A549 (cell line): Measurements from ENCODE around the gene DCHS2. TPM values are rescaled to one million over a fixed set of nuclear protein-coding genes. Genes with fewer than 3 reads are reported as not detected.

Experiments used
- ATAC-seq, 2 experiments: fragments of 200-7000 bp in 1 of 2; fragments of >200 bp in 1 of 2; cut with Nextera tagmentation in 1 of 2; cut with Tn5 transposase in 1 of 2; 3 replicates each; pipeline versions ENCODE4 v1.8.0 to v1.9.1; 2018 to 2020; ENCODE audit warnings: mild to moderate bottlenecking in 1 of 2, moderate library complexity in 1 of 2
- CTCF ChIA-PET: fragments of 300-600 bp; sonication (Branson Sonifier 250); formaldehyde crosslinking; extraction: SDS; loops from one replicate; lab custom pipeline; 2021; ENCODE audit warnings: antibody characterized with exemption, inconsistent platforms; lab: Yijun Ruan, JAX
- POLR2A ChIA-PET: fragments of 350-600 bp; formaldehyde crosslinking; extraction: SDS; loops from one replicate; lab custom pipeline; 2021; ENCODE audit warnings: antibody characterized with exemption, inconsistent platforms; lab: Yijun Ruan, JAX
- DNase-seq, 2 experiments: peaks; one replicate each; pipeline versions ENCODE4 v3.0.0 to v3.0.0-alpha.2; 2011 to 2016; ENCODE audit warnings: low read depth in 1 of 2, low spot score in 1 of 2
- FAIRE-seq: peaks from 2 replicates; lab custom pipeline; 2011; peaks lifted over from hg19 to GRCh38; lab: Jason Lieb, UNC
- H3K27ac ChIP-seq, 2 experiments: fragments of >200 bp; sonication (Bioruptor Twin); formaldehyde crosslinking; 3 replicates each; pipeline ENCODE4 v1.5.1; 2016 to 2017
- H3K4me1 ChIP-seq: fragments of >200 bp; sonication (Bioruptor Twin); formaldehyde crosslinking; 3 replicates; pipeline ENCODE4 v1.6.1; 2016
- H3K4me2 ChIP-seq: fragments of >200 bp; sonication (Bioruptor Twin); formaldehyde crosslinking; 3 replicates; pipeline ENCODE4 v1.6.1; 2016
- H3K4me3 ChIP-seq: fragments of >200 bp; sonication (Bioruptor Twin); formaldehyde crosslinking; 3 replicates; pipeline ENCODE4 v1.5.1; 2016
- H3K9me3 ChIP-seq: fragments of >200 bp; sonication (Bioruptor Twin); formaldehyde crosslinking; 3 replicates; pipeline ENCODE4 v1.6.1; 2016
- CBX2 ChIP-seq: fragments of 200-600 bp; sonication (generic); IDR thresholded peaks from 2 replicates; pipeline ENCODE4 v1.6.1; 2016; ENCODE audit warnings: low read depth, mild to moderate bottlenecking, borderline replicate concordance
- EHF ChIP-seq: fragments of 250-450 bp; sonication (Bioruptor Pico); IDR thresholded peaks from 2 replicates; pipeline ENCODE4 v1.5.0; 2020; ENCODE audit warnings: mild to moderate bottlenecking
- EHMT2 ChIP-seq: fragments of 200-600 bp; sonication (generic); IDR thresholded peaks from 2 replicates; pipeline ENCODE4 v1.6.1; 2016; ENCODE audit warnings: antibody characterized with exemption, low read depth, mild to moderate bottlenecking, moderate library complexity
- EP300 ChIP-seq, 2 experiments: fragments of >200 bp; sonication (Bioruptor Twin); formaldehyde crosslinking; IDR thresholded peaks; 2 replicates in 1 of 2; 3 replicates in 1 of 2; pipeline ENCODE4 v1.6.1; 2016 to 2017
- FOSB ChIP-seq: fragments of 250-450 bp; sonication (Bioruptor Pico); IDR thresholded peaks from 2 replicates; pipeline ENCODE4 v1.5.0; 2020; ENCODE audit warnings: mild to moderate bottlenecking, moderate library complexity
- FOSL2 ChIP-seq, 2 experiments: fragments of 450-650 bp in 1 of 2; fragments of >200 bp in 1 of 2; sonication (Bioruptor Twin) in 1 of 2; formaldehyde crosslinking; IDR thresholded peaks; 2 replicates each; pipeline versions ENCODE4 v1.5.0 to v1.6.1; 2016 to 2020; ENCODE audit warnings: mild to moderate bottlenecking in 1 of 2, moderate library complexity in 1 of 2
- HOXB13 ChIP-seq: fragments of 250-450 bp; sonication (Bioruptor Pico); IDR thresholded peaks from 2 replicates; pipeline ENCODE4 v1.5.0; 2020; ENCODE audit warnings: low read depth, mild to moderate bottlenecking, moderate library complexity
- NFE2L2 ChIP-seq: fragments of 150-350 bp; conservative IDR thresholded peaks from 2 replicates; pipeline ENCODE4 v1.6.1; 2014; ENCODE audit warnings: low read length
- RAD21 ChIP-seq, 2 experiments: fragments of >200 bp in 1 of 2; sonication (Bioruptor Twin) in 1 of 2; formaldehyde crosslinking in 1 of 2; IDR thresholded peaks in 1 of 2; conservative IDR thresholded peaks in 1 of 2; 2 replicates in 1 of 2; 3 replicates in 1 of 2; pipeline ENCODE4 v1.6.1; 2012 to 2018; ENCODE audit warnings: inconsistent platforms in 1 of 2
- RNF2 ChIP-seq: fragments of 200-600 bp; sonication (generic); IDR thresholded peaks from 2 replicates; pipeline ENCODE4 v1.6.1; 2016; ENCODE audit warnings: low read depth, mild to moderate bottlenecking, antibody characterized with exemption, moderate library complexity, borderline replicate concordance
- SMC3 ChIP-seq: fragments of >200 bp; sonication (Bioruptor Twin); formaldehyde crosslinking; IDR thresholded peaks from 3 replicates; pipeline ENCODE4 v1.6.1; 2018; ENCODE audit warnings: inconsistent platforms
- SREBF2 ChIP-seq: fragments of 450-650 bp; IDR thresholded peaks from 2 replicates; pipeline ENCODE4 v1.6.1; 2014; ENCODE audit warnings: mild to moderate bottlenecking, moderate library complexity
- ZFP36 ChIP-seq: fragments of 450-650 bp; IDR thresholded peaks from 2 replicates; pipeline ENCODE4 v1.6.1; 2014; ENCODE audit warnings: borderline replicate concordance; ENCODE audit not compliant: partially characterized antibody
- WGBS: methylation state at CpG from one replicate; pipeline ENCODE4 v1.1.6; 2017; ENCODE audit errors: missing lambda C conversion rate; 5-methylcytosine and 5-hydroxymethylcytosine counted together
- polyA plus RNA-seq, 4 experiments: library from polyadenylated mRNA; depleted of rRNA in 3 of 4; stranded (reverse); fragments of >200 nt; fragmentation: RNase III in 1 of 4; extraction: RNeasy Plus Mini Kit Qiagen cat#74134 plus additional on column Dnase treatment in 1 of 4; gene quantifications; 2 replicates in 3 of 4; 3 replicates in 1 of 4; pipeline ENCODE4 v1.2.3, GENCODE V29; 2011 to 2017
- TF ChIP-seq, protein P1 (sequence below): fragments of >200 bp; sonication (Bioruptor Twin); formaldehyde crosslinking; IDR thresholded peaks from 3 replicates; pipeline ENCODE4 v1.5.1; 2016
- TF ChIP-seq, protein P2 (sequence below): IDR thresholded peaks from 2 replicates; pipeline ENCODE4 v1.6.1; 2012
- TF ChIP-seq, protein P3 (sequence below): fragments of 200-600 bp; sonication (generic); IDR thresholded peaks from 2 replicates; pipeline ENCODE4 v1.6.1; 2016; ENCODE audit warnings: antibody characterized with exemption, mild to moderate bottlenecking, moderate library complexity
- TF ChIP-seq, protein P4 (sequence below): fragments of 150-350 bp; IDR thresholded peaks from 2 replicates; pipeline ENCODE4 v1.6.1; 2014; ENCODE audit warnings: low read depth, mild to moderate bottlenecking, low read length

The DCHS2 gene
- polyA plus RNA-seq, 2 of the 4 experiments (the other 2 are of a cell fraction), result 0.06 TPM; not detected in 1

DNA sequence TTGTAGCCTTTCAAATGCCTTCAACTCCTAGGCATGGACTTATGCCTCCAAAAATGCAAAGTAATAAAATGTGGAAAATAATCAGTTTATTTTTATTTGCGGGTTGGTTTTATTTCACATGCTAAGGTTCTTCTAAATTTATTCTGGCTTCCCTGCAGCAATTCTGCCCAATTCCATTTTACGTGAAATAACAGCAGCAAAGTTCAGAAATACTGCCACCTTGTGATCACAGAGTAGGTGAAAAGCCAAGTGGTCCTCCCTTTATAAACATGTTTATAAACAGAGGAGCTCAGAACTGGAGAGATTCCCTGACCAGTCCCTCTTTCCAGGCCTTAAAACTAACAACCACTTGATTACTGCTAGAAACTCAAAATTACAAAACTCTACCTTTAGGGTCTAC is 14.7 kb upstream of the DCHS2 start:
- CTCF ChIA-PET, result interaction anchor here (0.5 to 2.3 kb wide), 6 partner anchors 9 to 182 kb away, joined by 3 to 13 read pairs (median 3); no protein-coding TSS in a partner anchor
- H3K4me1 ChIP-seq, result no peaks in the 10 kb centered on the region
- H3K27ac ChIP-seq, result no peak overlapping the region
- H3K4me3 ChIP-seq, result no peak overlapping the region
- DNase-seq, result peak in 1 of 2 experiments; percentile 21
- FAIRE-seq, result no peak
- no peak for TF ChIP-seq EHMT2
- TF ChIP-seq, protein P1, sequence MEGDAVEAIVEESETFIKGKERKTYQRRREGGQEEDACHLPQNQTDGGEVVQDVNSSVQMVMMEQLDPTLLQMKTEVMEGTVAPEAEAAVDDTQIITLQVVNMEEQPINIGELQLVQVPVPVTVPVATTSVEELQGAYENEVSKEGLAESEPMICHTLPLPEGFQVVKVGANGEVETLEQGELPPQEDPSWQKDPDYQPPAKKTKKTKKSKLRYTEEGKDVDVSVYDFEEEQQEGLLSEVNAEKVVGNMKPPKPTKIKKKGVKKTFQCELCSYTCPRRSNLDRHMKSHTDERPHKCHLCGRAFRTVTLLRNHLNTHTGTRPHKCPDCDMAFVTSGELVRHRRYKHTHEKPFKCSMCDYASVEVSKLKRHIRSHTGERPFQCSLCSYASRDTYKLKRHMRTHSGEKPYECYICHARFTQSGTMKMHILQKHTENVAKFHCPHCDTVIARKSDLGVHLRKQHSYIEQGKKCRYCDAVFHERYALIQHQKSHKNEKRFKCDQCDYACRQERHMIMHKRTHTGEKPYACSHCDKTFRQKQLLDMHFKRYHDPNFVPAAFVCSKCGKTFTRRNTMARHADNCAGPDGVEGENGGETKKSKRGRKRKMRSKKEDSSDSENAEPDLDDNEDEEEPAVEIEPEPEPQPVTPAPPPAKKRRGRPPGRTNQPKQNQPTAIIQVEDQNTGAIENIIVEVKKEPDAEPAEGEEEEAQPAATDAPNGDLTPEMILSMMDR, result peak; percentile 44; the same call in 2 of the 3 replicates
- peak; percentile 37 to 49; a peak in 4 of 5 replicates for TF ChIP-seq RAD21 (conservative IDR thresholded peaks at IDR 0.05 in 1 of 2, IDR thresholded peaks at IDR 0.05 in 1 of 2)
- no peak for TF ChIP-seq HOXB13 (CRISPR knock-in tag)
- no peak for TF ChIP-seq RNF2
- TF ChIP-seq SMC3, result peak; percentile 45; the same call in 1 of the 3 replicates
- peak in 1 of 2 experiments; percentile 68; a peak in 2 of 6 replicates for ATAC-seq
- 0% methylated on average over 2 of the region's 2 CpGs for WGBS
- POLR2A ChIA-PET, result no interaction called here
- no peak overlapping the region for H3K4me2 ChIP-seq
- no peaks in the 10 kb centered on the region for H3K9me3 ChIP-seq

DNA sequence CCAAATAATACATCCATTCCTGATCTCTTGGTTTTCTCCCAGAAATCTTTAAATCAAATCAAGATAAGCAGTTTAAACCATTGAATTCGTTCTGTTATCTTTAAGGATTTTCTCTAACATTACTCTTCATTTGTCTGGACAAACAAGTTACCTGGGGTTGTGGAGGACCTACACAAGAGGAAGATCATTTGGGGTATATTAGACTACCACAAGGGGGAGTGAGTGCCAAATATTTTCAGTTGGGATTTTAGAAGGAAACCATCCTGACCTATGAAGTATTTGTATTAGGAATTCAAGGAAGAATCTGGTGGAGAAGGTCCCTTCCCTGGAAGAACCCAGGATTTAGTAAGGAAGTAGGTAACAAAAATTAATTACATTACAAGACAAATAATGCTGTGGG is 12.0 kb upstream of the DCHS2 start:
- no peaks in the 10 kb centered on the region for H3K4me1 ChIP-seq
- ATAC-seq (peak; percentile 54 to 69; a peak in 3 of 6 replicates), FAIRE-seq (no peak), DNase-seq (peak; percentile 14 to 30)
- no peak overlapping the region for H3K4me2 ChIP-seq
- WGBS, result 0% methylated on average over 1 of the region's 1 CpG
- TF ChIP-seq NFE2L2 (no peak), HOXB13 (CRISPR knock-in tag) (no peak), EP300 (IDR thresholded peaks at IDR 0.05) (no peak), ZFP36 (no peak), SREBF2 (no peak), RAD21 (conservative IDR thresholded peaks at IDR 0.05 in 1 of 2, IDR thresholded peaks at IDR 0.05 in 1 of 2) (peak in 1 of 2 experiments; percentile 28; a peak in 1 of 5 replicates), FOSB (no peak), SMC3 (no peak), EHMT2 (no peak), RNF2 (no peak), FOSL2 (IDR thresholded peaks at IDR 0.05) (no peak), FOSL2 (CRISPR knock-in tag; IDR thresholded peaks at IDR 0.05) (no peak), EHF (CRISPR knock-in tag) (no peak), CBX2 (no peak)
- TF ChIP-seq, protein P2, sequence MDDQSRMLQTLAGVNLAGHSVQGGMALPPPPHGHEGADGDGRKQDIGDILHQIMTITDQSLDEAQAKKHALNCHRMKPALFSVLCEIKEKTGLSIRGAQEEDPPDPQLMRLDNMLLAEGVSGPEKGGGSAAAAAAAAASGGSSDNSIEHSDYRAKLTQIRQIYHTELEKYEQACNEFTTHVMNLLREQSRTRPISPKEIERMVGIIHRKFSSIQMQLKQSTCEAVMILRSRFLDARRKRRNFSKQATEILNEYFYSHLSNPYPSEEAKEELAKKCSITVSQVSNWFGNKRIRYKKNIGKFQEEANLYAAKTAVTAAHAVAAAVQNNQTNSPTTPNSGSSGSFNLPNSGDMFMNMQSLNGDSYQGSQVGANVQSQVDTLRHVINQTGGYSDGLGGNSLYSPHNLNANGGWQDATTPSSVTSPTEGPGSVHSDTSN, result no peak
- TF ChIP-seq, protein P3, sequence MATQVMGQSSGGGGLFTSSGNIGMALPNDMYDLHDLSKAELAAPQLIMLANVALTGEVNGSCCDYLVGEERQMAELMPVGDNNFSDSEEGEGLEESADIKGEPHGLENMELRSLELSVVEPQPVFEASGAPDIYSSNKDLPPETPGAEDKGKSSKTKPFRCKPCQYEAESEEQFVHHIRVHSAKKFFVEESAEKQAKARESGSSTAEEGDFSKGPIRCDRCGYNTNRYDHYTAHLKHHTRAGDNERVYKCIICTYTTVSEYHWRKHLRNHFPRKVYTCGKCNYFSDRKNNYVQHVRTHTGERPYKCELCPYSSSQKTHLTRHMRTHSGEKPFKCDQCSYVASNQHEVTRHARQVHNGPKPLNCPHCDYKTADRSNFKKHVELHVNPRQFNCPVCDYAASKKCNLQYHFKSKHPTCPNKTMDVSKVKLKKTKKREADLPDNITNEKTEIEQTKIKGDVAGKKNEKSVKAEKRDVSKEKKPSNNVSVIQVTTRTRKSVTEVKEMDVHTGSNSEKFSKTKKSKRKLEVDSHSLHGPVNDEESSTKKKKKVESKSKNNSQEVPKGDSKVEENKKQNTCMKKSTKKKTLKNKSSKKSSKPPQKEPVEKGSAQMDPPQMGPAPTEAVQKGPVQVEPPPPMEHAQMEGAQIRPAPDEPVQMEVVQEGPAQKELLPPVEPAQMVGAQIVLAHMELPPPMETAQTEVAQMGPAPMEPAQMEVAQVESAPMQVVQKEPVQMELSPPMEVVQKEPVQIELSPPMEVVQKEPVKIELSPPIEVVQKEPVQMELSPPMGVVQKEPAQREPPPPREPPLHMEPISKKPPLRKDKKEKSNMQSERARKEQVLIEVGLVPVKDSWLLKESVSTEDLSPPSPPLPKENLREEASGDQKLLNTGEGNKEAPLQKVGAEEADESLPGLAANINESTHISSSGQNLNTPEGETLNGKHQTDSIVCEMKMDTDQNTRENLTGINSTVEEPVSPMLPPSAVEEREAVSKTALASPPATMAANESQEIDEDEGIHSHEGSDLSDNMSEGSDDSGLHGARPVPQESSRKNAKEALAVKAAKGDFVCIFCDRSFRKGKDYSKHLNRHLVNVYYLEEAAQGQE, result no peak
- TF ChIP-seq, protein P4, sequence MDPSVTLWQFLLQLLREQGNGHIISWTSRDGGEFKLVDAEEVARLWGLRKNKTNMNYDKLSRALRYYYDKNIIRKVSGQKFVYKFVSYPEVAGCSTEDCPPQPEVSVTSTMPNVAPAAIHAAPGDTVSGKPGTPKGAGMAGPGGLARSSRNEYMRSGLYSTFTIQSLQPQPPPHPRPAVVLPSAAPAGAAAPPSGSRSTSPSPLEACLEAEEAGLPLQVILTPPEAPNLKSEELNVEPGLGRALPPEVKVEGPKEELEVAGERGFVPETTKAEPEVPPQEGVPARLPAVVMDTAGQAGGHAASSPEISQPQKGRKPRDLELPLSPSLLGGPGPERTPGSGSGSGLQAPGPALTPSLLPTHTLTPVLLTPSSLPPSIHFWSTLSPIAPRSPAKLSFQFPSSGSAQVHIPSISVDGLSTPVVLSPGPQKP, result no peak
- TF ChIP-seq, protein P1, result peak; percentile 43
- no peaks in the 10 kb centered on the region for H3K9me3 ChIP-seq
- no peak overlapping the region for H3K27ac ChIP-seq
- CTCF ChIA-PET, result no interaction called here
- POLR2A ChIA-PET, result no interaction called here
- no peak overlapping the region for H3K4me3 ChIP-seq
